ENCODE results near the gene ALKBH4.
"Not testable (repeated sequence)": the region's sequence is repeated elsewhere in the genome, so short reads cannot be mapped to it uniquely, and the experiment has no call there.

The ALKBH4 gene

GRCh38 chr7:102464577-102465280 lies at the start of gene ALKBH4, which contains the start of gene LRWD1:
Gene ALKBH4, minus strand, starts transcription at chr7:102464863. Its CDS starts 27 bp downstream, at chr7:102464836.
Gene LRWD1, plus strand, starts transcription at chr7:102464984. Its CDS starts 97 bp downstream, at chr7:102465081.
- no peak for TF ChIP-seq CTCF (IDR thresholded peaks at IDR 0.05; ENCODE audit: control insufficient read depth, insufficient read depth, low read depth, low read length, missing control alignments)
- peak; percentile 51 for DNase-seq (ENCODE audit: low read depth)
- peak within 1 kb of the TSS; percentile 75 for H3K4me3 ChIP-seq (ENCODE audit: control insufficient read depth, low read depth, low read length)

GRCh38 chr7:102512642-102513221 lies 48.1 kb upstream of the ALKBH4 start:
- H3K4me3 ChIP-seq (ENCODE audit: control insufficient read depth, low read depth, low read length) = peak overlapping the region; percentile 44
- peak; percentile 28 for DNase-seq (ENCODE audit: low read depth)

GRCh38 chr7:102511860-102512522 lies 47.3 kb upstream of the ALKBH4 start:
- H3K4me3 ChIP-seq (ENCODE audit: control insufficient read depth, low read depth, low read length); DNase-seq (ENCODE audit: low read depth): not testable (repeated sequence)

GRCh38 chr7:102510575-102510974 lies 45.9 kb upstream of the ALKBH4 start:
- H3K4me3 ChIP-seq (ENCODE audit: control insufficient read depth, low read depth, low read length); DNase-seq (ENCODE audit: low read depth): not testable (repeated sequence)

GRCh38 chr7:102507410-102508088 lies 42.9 kb upstream of the ALKBH4 start:
- DNase-seq (ENCODE audit: low read depth); H3K4me3 ChIP-seq (ENCODE audit: control insufficient read depth, low read depth, low read length): not testable (repeated sequence)

GRCh38 chr7:102505298-102506185 lies 40.9 kb upstream of the ALKBH4 start:
- H3K4me3 ChIP-seq (ENCODE audit: control insufficient read depth, low read depth, low read length); DNase-seq (ENCODE audit: low read depth): not testable (repeated sequence)

- not testable (repeated sequence) for DNase-seq (ENCODE audit: low read depth); H3K4me3 ChIP-seq (ENCODE audit: control insufficient read depth, low read depth, low read length)
Observed at GRCh38 chr7:102503141-102503540, 38.5 kb upstream of the ALKBH4 start.

- H3K4me3 ChIP-seq (ENCODE audit: control insufficient read depth, low read depth, low read length); DNase-seq (ENCODE audit: low read depth): not testable (repeated sequence)
Observed at GRCh38 chr7:102498321-102498720, 33.7 kb upstream of the ALKBH4 start.

GRCh38 chr7:102497308-102497707 lies 32.6 kb upstream of the ALKBH4 start:
- DNase-seq (ENCODE audit: low read depth); H3K4me3 ChIP-seq (ENCODE audit: control insufficient read depth, low read depth, low read length): not testable (repeated sequence)

- DNase-seq (ENCODE audit: low read depth) = not testable (repeated sequence)
Observed at GRCh38 chr7:102496861-102497260, 32.2 kb upstream of the ALKBH4 start.

GRCh38 chr7:102494473-102495149 lies 29.9 kb upstream of the ALKBH4 start:
- DNase-seq (ENCODE audit: low read depth); H3K4me3 ChIP-seq (ENCODE audit: control insufficient read depth, low read depth, low read length): not testable (repeated sequence)

More at GRCh38 chr7:102496861-102497260, 32.2 kb upstream of the ALKBH4 start:
- not testable (repeated sequence) for H3K4me3 ChIP-seq (ENCODE audit: control insufficient read depth, low read depth, low read length)

GRCh38 chr7:102494026-102494425 lies 29.4 kb upstream of the ALKBH4 start:
- not testable (repeated sequence) for H3K4me3 ChIP-seq (ENCODE audit: control insufficient read depth, low read depth, low read length); DNase-seq (ENCODE audit: low read depth)

GRCh38 chr7:102493220-102493935 lies 28.7 kb upstream of the ALKBH4 start:
- H3K4me3 ChIP-seq (ENCODE audit: control insufficient read depth, low read depth, low read length); DNase-seq (ENCODE audit: low read depth): not testable (repeated sequence)

- not testable (repeated sequence) for DNase-seq (ENCODE audit: low read depth); H3K4me3 ChIP-seq (ENCODE audit: control insufficient read depth, low read depth, low read length)
Observed at GRCh38 chr7:102490529-102491075, 25.9 kb upstream of the ALKBH4 start.

GRCh38 chr7:102484317-102484716 lies 19.7 kb upstream of the ALKBH4 start:
- H3K4me3 ChIP-seq (ENCODE audit: control insufficient read depth, low read depth, low read length); DNase-seq (ENCODE audit: low read depth): not testable (repeated sequence)
